Activated T-helper 2 cell treated with anti-CD3 and anti-CD28 coated beads, Interferon-gamma antibody, Interleukin-2, Interleukin-4, amounts not matched to agents 10 μg/mL and 5 μg/mL and 100 μg/mL, durations not matched to agents 14 hours and 24 hours and 36 hours (primary cell): ENCODE data around the gene SAV1. TPM values are rescaled to one million over a fixed set of nuclear protein-coding genes. Genes with fewer than 3 reads are reported as not detected.
"Not testable (repeated sequence)": the region's sequence is repeated elsewhere in the genome, so short reads cannot be mapped to it uniquely, and the experiment has no call there.

ENCODE experiments used
- DNase-seq: peaks from one replicate; pipeline ENCODE4 v3.0.0; 2021; ENCODE audit warnings: low spot score
- H3K27ac Mint-ChIP-seq: one replicate; pipeline ENCODE4 v1.8.0; 2021; ENCODE audit warnings: mixed read lengths
- H3K27me3 Mint-ChIP-seq: one replicate; pipeline ENCODE4 v1.8.0; 2021; ENCODE audit warnings: low read depth, mixed read lengths
- H3K36me3 Mint-ChIP-seq: one replicate; pipeline ENCODE4 v1.8.0; 2021; ENCODE audit warnings: low read depth, mixed read lengths
- H3K4me1 Mint-ChIP-seq: one replicate; pipeline ENCODE4 v1.8.0; 2021; ENCODE audit warnings: low read depth, mixed read lengths
- H3K4me3 Mint-ChIP-seq: one replicate; pipeline ENCODE4 v1.8.0; 2021; ENCODE audit warnings: low read depth, mild to moderate bottlenecking, moderate library complexity, mixed read lengths
- H3K9me3 Mint-ChIP-seq: one replicate; pipeline ENCODE4 v1.8.0; 2021; ENCODE audit warnings: mixed read lengths
- intact Hi-C: fragments of 100-400 bp; cut with micrococcal nuclease; formaldehyde crosslinking; loops from one replicate; pipeline ENCODE4 v1.15.1; 2023
- total RNA-seq: library from RNA; stranded (reverse); gene quantifications from 2 replicates; pipeline ENCODE4 v1.2.3, GENCODE V29; 2022

SAV1 gene
- total RNA-seq, 1 donor from 2014 or later = 13.1 TPM

DNA sequence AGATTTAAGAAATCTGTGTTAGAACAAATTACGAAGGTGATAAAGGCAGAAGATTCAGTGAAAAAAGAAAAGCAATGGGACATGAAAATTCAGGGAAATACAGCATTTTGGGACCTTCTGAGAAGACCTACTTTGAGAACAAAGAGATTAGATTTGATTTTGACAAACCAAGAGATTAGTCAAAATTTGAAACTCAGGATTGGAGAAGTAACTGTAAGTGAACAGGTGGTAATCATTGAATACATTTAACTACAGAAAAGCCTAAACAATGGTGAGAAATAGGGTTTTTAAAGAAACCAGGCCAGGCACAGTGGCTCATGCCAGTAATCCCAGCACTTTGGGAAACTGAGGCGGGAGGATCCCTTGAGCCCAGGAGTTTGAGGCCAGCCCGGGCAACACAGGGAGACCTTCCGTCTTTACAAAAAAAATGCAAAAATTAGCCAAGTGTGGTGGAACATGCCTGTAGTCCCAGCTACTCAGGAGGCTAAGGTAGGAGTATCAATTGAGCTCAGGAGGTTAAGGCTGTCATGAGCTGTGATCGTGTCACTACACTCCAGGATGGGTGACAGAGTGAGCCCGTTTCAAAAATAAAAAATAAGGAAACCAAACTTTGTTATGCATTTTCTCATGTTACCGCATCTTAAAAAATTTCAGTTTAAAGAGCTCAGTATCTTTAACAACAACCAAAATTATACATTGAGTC, 8.9 kb upstream of the SAV1 start:
- no peaks in the 10 kb centered on the region for H3K9me3 Mint-ChIP-seq
- H3K27me3 Mint-ChIP-seq = peaks cover 5% of the 10 kb centered on the region
- DNase-seq = no peak
- intact Hi-C loops = no loop called here
- H3K27ac Mint-ChIP-seq = no peak overlapping the region
- no peaks in the 10 kb centered on the region for H3K36me3 Mint-ChIP-seq
- H3K4me1 Mint-ChIP-seq = peaks cover 9% of the 10 kb centered on the region
- H3K4me3 Mint-ChIP-seq = no peak overlapping the region

DNA sequence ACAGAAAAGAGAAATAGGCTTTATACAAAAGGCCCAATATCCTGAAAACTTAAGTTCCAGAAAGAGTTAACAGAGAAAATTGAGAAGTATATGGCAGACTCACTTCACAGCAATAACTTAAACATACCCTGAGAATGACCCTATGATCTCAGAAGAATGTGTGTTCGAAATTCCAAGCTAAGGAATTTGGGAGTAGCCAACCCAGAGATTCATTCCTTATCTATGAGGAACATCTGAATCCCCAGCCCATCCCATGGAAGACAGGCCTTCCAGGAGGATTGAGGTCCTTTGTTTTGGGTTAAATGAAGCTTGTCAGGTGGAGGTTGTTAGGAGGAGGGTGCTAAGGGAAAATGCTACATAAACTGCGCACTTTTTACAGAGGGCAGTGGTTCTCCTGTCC, 7.5 kb upstream of the SAV1 start:
- Mint-ChIP-seq H3K27me3 (peaks cover 2% of the 10 kb centered on the region), H3K4me1 (peaks cover 9% of the 10 kb centered on the region)
- intact Hi-C loops = no loop called here

DNA sequence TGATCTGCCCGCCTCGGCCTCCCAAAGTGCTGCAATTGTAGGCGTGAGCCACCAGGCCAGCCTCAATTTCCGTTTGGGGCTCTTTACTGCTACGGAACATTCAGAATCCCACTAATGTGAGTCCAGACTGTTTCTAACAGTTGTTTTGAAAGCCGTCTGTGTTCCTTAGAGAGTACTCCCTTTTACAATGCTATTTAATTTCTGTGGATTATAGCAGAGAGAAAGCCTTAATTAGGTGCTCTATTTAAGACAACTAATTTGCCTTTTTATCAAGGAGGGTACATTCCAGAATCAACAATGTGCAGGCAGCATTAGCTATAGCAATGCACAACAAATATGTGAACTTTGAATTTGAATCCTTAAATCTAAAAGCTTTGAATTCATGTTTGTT, 2.8 kb upstream of the SAV1 start:
- H3K4me3 Mint-ChIP-seq = no peak overlapping the region
- H3K36me3 Mint-ChIP-seq = no peaks in the 10 kb centered on the region
- H3K27ac Mint-ChIP-seq = no peak overlapping the region
- peaks cover 2% of the 10 kb centered on the region for H3K27me3 Mint-ChIP-seq
- intact Hi-C loops = no loop called here
- peaks cover 13% of the 10 kb centered on the region for H3K4me1 Mint-ChIP-seq
- no peaks in the 10 kb centered on the region for H3K9me3 Mint-ChIP-seq
- DNase-seq = no peak

More for the DNA sequence above, 7.5 kb upstream of the SAV1 start:
- Mint-ChIP-seq H3K9me3 (no peaks in the 10 kb centered on the region), H3K36me3 (no peaks in the 10 kb centered on the region), H3K27ac (no peak overlapping the region), H3K4me3 (no peak overlapping the region)
- no peak for DNase-seq

DNA sequence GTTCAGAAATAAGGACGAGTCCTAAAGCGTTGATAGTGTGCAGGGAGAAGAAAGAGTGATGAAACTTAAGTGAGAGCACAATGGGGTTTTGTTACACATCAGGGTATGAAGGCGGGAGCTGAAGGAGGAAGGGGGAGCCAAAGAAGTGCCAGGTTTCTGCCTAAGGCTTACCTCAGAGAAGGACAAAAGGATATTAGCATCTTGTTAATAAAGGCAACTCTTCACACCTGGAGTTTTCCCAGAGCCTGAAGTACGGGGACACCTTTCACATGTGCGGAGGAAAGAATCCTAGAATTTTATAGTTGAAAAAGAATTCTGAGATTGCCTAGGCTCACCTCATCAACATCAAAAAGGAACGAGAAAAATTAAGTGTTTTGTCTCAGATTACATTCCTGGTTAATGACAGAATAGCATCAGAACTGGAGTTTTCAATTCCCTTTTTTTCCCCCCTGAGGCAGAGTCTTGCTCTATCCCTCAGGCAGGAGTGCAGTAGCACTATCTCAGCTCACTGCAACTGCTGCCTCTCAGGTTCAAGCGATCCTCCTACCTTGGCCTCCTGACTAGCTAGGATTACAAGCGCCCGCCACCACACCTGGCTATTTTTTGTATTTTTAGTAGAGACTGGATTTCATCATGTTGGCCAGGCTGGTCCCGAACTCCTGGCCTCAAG, 2.2 kb upstream of the SAV1 start:
- H3K9me3 Mint-ChIP-seq = no peaks in the 10 kb centered on the region
- peaks cover 13% of the 10 kb centered on the region for H3K4me1 Mint-ChIP-seq
- no peak for DNase-seq
- H3K27me3 Mint-ChIP-seq = peaks cover 2% of the 10 kb centered on the region
- no peaks in the 10 kb centered on the region for H3K36me3 Mint-ChIP-seq
- intact Hi-C loops = no loop called here
- no peak overlapping the region for H3K27ac Mint-ChIP-seq
- no peak overlapping the region for H3K4me3 Mint-ChIP-seq

DNA sequence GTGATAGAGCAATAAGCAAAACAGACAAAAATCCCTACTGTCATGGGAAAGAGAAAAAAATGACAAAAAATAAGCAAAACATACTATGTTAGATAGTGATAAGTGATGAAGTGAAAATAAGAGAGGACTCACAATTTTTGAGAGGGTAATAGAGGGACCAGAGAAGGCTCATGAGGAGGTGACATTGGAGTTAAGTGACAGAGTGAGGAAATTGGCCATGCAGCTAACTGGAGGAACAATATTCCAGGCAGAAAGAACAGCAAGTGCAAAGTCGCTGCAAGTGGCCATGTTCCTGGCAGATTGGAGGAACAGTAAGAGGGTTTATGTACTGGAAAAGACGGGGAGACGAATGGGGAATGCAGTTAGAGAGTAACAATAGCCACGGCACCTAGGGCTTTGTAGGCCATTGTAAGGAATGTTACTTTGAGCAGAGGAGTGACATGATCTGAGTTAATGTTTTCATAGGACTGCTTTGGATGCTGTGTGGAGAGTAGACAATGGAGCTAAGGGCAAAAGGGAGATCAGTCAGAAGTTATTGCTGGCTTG, 1.4 kb upstream of the SAV1 start:
- H3K4me3 Mint-ChIP-seq = no peak overlapping the region
- DNase-seq = no peak
- intact Hi-C loops = loop anchor here (2.0 to 5.0 kb wide), 2 partner anchors 57 to 108 kb away; no protein-coding TSS in a partner anchor
- no peaks in the 10 kb centered on the region for H3K9me3 Mint-ChIP-seq
- no peak overlapping the region for H3K27ac Mint-ChIP-seq
- H3K27me3 Mint-ChIP-seq = peaks cover 2% of the 10 kb centered on the region
- H3K36me3 Mint-ChIP-seq = peaks cover 3% of the 10 kb centered on the region
- peaks cover 13% of the 10 kb centered on the region for H3K4me1 Mint-ChIP-seq

DNA sequence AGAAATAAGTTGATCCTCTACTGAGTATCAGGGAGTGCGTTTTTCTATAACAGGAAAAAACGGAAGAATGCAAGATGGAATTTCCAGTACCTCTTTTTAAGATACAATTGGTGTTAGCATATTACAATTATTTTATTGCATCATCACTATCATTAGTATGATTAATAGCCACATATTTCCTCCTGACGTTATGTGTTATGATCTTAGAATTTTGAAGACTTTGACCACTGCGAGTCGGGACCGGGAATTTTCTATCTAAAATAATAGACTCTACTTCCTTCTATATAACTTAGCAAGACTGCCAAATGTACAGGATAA, 679 bp upstream of the SAV1 start:
- intact Hi-C loops = loop anchor here (2.0 to 5.0 kb wide), 2 partner anchors 58 to 109 kb away; no protein-coding TSS in a partner anchor
- Mint-ChIP-seq H3K4me3 (no peak overlapping the region), H3K27ac (no peak overlapping the region), H3K9me3 (no peaks in the 10 kb centered on the region), H3K4me1 (peaks cover 13% of the 10 kb centered on the region), H3K36me3 (peaks cover 6% of the 10 kb centered on the region), H3K27me3 (no peaks in the 10 kb centered on the region)
- no peak for DNase-seq

DNA sequence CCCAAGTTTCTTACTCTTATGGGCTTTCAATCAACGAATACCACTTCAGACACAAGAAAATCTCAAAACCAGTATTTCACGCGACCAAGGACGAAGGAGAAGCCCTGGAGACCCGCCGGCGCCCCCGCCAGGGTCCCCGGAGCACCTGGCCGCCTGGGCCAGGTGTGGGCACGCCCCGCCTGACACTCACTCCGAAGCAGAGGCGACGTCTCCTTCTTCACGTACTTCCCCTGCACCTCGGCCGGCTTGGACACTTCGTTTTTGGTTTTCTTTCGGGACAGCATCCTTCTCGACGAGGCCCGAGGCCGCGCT, 466 bp downstream of the SAV1 start:
- Mint-ChIP-seq H3K9me3 (no peaks in the 10 kb centered on the region), H3K4me3 (no peak overlapping the region), H3K27ac (peak overlapping the region; percentile 47), H3K27me3 (no peaks in the 10 kb centered on the region), H3K36me3 (peaks cover 10% of the 10 kb centered on the region), H3K4me1 (peaks cover 15% of the 10 kb centered on the region)
- intact Hi-C loops = loop anchor here (2.0 to 5.0 kb wide), 2 partner anchors 95 to 110 kb away; no protein-coding TSS in a partner anchor
- DNase-seq = no peak

DNA sequence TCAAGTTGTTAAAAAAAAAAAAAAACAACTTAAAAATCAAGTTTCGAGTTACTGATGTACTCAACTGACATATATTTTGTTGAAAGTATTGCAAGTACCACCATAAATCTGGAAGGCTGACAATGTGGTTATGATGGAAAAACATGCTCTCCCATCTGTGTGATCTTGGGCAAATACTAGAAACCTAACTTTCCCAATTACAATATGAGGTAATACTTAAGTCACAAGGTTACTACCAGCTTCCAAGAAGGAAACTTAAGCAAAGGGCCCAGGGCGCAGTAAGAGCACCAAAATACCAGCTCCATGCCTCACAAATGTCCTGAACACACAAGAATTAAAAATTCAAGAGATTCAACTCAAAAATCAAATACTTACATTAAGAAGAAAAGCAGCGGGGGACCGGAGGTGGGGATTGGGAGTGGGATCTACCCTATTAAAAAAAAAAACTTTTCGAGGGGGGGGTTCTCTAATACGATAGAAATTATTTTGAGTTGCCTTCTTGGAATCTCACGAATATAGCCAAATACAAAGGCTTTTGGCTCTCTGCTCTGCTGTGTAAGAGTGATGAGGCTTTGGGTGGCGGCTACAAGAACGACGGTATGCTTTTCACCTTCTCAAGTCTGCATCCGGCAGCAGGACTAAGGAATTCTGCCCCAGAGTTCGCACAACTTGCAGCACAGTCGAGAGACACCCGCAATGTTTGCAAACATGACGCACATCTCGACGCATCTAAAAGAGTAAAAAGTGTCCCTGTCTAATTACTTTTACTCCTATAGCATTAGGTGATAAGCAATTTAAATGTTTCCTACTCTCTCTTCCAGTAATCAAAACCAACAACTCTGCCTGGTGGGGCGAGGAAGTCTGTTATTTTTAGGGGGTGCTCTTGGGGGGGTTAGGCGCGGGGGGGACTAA, 1.1 kb downstream of the SAV1 start:
- Mint-ChIP-seq H3K36me3 (peaks cover 10% of the 10 kb centered on the region), H3K4me1 (peaks cover 15% of the 10 kb centered on the region), H3K9me3 (no peaks in the 10 kb centered on the region), H3K27me3 (no peaks in the 10 kb centered on the region), H3K4me3 (no peak overlapping the region), H3K27ac (peak overlapping the region; percentile 47)
- intact Hi-C loops = loop anchor here (2.0 to 5.0 kb wide), 2 partner anchors 96 to 110 kb away; no protein-coding TSS in a partner anchor
- no peak for DNase-seq

DNA sequence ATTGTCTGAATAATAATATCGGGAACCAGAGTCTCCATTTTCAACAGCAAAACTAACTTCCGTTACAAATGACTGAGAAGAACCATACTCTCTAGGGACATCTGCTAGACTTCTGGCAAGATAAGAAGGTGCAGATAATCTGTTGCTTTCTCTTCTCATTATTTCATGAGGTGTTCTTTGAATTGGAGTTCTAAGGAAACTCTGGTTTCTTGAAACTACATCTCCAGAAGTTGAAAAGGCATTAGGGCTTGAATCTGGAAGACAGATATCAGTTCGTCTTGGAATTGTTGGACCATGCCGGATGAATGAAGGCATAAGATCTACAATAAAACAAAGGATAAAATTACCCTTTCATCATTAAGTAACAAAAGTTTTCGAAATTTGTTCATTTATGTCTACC, 2.8 kb downstream of the SAV1 start:
- not testable (repeated sequence) for H3K4me3 Mint-ChIP-seq, H3K9me3 Mint-ChIP-seq, DNase-seq, H3K27me3 Mint-ChIP-seq, H3K27ac Mint-ChIP-seq
- Mint-ChIP-seq H3K36me3 (peaks cover 18% of the 10 kb centered on the region), H3K4me1 (peaks cover 15% of the 10 kb centered on the region)
- intact Hi-C loops = loop anchor here (5.0 kb wide), 1 partner anchor 112 kb away; no protein-coding TSS in a partner anchor

DNA sequence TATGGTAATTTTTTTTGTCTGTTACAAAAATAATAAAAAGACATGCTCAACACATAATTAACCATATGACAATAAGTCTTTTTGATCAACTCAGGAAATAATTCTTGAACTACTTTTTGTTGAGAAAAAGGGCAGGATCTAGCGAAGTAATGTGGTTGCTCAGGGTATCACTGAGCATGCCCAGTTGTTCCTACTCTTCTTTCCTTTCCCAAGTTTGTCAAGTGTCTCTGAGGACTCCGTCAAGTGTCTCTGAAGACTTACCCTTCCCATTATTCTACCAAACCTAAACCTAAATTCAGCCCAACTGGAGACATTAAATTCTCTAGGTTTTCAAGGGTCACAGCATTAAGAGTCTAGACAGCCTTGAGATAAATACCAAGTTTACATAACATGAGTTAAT, 3.5 kb downstream of the SAV1 start:
- H3K27me3 Mint-ChIP-seq, H3K9me3 Mint-ChIP-seq, DNase-seq, H3K4me3 Mint-ChIP-seq, intact Hi-C loops, H3K27ac Mint-ChIP-seq: not testable (repeated sequence)
- peaks cover 15% of the 10 kb centered on the region for H3K4me1 Mint-ChIP-seq
- peaks cover 18% of the 10 kb centered on the region for H3K36me3 Mint-ChIP-seq

DNA sequence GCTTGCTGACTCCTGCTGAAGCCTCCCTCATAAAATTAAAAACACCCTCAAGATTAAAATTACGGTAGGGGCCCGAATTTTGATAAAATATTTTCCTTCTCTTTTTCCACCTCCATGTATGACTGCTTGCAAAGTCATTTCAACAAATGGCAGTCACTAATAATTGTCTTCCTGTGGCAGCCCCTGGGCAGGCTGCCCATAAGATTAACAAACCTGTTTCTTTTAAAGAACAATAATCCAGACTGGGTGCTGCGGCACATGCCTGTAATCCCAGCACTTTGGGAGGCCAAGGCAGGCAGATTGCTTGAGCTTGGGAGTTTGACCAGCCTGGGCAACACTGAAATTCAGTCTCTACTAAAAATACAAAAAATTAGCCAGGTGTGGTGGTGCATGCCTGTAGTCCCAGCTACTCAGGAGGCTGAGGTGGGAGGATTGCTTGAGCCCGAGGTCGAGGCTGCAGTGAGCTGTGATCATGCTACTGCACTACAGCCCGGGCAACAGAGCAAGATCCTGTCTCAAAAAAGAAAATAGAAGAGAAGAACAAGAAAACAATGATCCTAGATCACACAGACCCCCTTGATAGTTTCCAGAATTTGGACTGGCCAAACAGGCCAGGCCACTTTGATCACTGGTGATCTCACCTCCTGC, 8.7 kb downstream of the SAV1 start:
- H3K4me1 Mint-ChIP-seq = peaks cover 2% of the 10 kb centered on the region
- peaks cover 14% of the 10 kb centered on the region for H3K36me3 Mint-ChIP-seq
- H3K9me3 Mint-ChIP-seq = no peaks in the 10 kb centered on the region
- no peak overlapping the region for H3K4me3 Mint-ChIP-seq
- no peaks in the 10 kb centered on the region for H3K27me3 Mint-ChIP-seq
- intact Hi-C loops = no loop called here
- DNase-seq = no peak
- no peak overlapping the region for H3K27ac Mint-ChIP-seq

DNA sequence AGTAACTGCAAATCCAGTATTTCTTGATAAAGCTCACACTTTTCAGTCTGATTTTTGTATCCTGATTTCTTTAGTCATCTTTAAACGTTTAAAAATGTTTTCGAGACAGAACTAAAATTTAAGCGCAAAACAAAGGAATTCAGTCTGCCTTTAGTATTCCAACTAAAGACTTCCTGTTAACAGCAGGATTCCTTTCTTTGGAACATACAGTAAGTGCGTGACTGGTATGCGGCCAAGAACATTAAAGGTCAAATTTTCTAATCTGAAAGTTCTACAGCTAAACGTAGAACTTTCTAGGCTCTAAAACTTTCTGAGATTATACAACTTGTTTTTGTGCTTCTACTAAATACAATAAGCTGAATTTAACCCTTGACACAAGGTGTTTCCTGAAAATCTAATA, 9.9 kb downstream of the SAV1 start:
- Mint-ChIP-seq H3K4me3 (no peak overlapping the region), H3K9me3 (no peaks in the 10 kb centered on the region), H3K36me3 (peaks cover 8% of the 10 kb centered on the region), H3K27me3 (no peaks in the 10 kb centered on the region), H3K4me1 (no peaks in the 10 kb centered on the region), H3K27ac (no peak overlapping the region)
- intact Hi-C loops = no loop called here
- DNase-seq = no peak
